Peyer's patch (tissue), 4 donors: Measurements from ENCODE around the gene ZNF106.

ENCODE experiments used
- POLR2A ChIP-seq, 2 donors: fragments of 450-650 bp; IDR thresholded peaks; one replicate each; pipeline ENCODE4 v1.5.1; 2017; ENCODE audit warnings: antibody characterized with exemption in 2 of 2, mild to moderate bottlenecking in 2 of 2, moderate library complexity in 2 of 2
- TF ChIP-seq, protein P1 (sequence below), 6 experiments: fragments of 450-650 bp in 4 of 6; fragments of 200-600 bp in 2 of 6; sonication (generic) in 1 of 6; IDR thresholded peaks; one replicate each; pipeline ENCODE4 v1.5.1; 2017 to 2019; ENCODE audit warnings: antibody characterized with exemption in 6 of 6, mild to moderate bottlenecking in 3 of 6, moderate library complexity in 1 of 6

DNA sequence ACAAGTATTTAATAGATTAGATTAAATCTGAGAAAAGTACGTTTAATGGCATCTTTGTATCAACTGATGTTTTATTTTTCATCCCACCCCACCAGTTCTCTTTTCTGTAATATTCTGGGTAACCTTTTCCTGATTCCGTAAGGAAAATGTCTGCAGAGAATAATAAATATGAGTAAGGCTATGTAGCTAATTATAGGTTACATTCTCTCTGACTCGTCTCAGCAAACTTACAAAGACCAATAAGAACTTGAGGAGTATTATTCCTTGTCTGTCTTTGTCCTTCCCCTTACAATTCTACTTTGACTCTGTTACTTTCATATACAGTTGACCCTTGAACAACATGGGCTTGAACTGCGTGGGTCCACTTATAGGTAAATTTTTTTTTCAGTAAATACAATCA is 16.6 kb upstream of the ZNF106 start:
- TF ChIP-seq, protein P1, sequence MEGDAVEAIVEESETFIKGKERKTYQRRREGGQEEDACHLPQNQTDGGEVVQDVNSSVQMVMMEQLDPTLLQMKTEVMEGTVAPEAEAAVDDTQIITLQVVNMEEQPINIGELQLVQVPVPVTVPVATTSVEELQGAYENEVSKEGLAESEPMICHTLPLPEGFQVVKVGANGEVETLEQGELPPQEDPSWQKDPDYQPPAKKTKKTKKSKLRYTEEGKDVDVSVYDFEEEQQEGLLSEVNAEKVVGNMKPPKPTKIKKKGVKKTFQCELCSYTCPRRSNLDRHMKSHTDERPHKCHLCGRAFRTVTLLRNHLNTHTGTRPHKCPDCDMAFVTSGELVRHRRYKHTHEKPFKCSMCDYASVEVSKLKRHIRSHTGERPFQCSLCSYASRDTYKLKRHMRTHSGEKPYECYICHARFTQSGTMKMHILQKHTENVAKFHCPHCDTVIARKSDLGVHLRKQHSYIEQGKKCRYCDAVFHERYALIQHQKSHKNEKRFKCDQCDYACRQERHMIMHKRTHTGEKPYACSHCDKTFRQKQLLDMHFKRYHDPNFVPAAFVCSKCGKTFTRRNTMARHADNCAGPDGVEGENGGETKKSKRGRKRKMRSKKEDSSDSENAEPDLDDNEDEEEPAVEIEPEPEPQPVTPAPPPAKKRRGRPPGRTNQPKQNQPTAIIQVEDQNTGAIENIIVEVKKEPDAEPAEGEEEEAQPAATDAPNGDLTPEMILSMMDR (IDR thresholded peaks at IDR 0.05): no peak
- no peak for TF ChIP-seq POLR2A (IDR thresholded peaks at IDR 0.05)
